ENCODE results near the gene MAGI3.

GRCh38 chr1:113616156-113616555 is 225.8 kb downstream of the MAGI3 start:
- TF ChIP-seq CTCF (tag by site-specific recombination; IDR thresholded peaks at IDR 0.05) (no peak), ZBTB21 (tag by site-specific recombination; IDR thresholded peaks at IDR 0.05) (no peak), ZNF645 (tag by site-specific recombination; IDR thresholded peaks at IDR 0.05) (no peak), KLF10 (tag by site-specific recombination; IDR thresholded peaks at IDR 0.05) (no peak), ZNF311 (tag by site-specific recombination; IDR thresholded peaks at IDR 0.05; ENCODE audit: borderline replicate concordance) (no peak), ZNF274 (IDR thresholded peaks at IDR 0.05; ENCODE audit: low read length) (no peak), ZNF274 (tag by site-specific recombination; IDR thresholded peaks at IDR 0.05; ENCODE audit: borderline replicate concordance) (no peak), KLF16 (tag by site-specific recombination; IDR thresholded peaks at IDR 0.05) (no peak), RBAK (tag by site-specific recombination; IDR thresholded peaks at IDR 0.05) (no peak), ZNF26 (tag by site-specific recombination; IDR thresholded peaks at IDR 0.05) (no peak), ZNF704 (tag by site-specific recombination; IDR thresholded peaks at IDR 0.05) (no peak), ATF2 (tag by site-specific recombination; IDR thresholded peaks at IDR 0.05; ENCODE audit: low read depth) (no peak)
